HG03469 (cell line): ENCODE results near the gene CA5B.
"Not testable (repeated sequence)": the region's sequence is repeated elsewhere in the genome, so short reads cannot be mapped to it uniquely, and the experiment has no call there.

Source experiments
- ATAC-seq: cut with Tn5 transposase; IDR thresholded peaks from one replicate; pipeline ENCODE4 v1.9.1; 2021; ENCODE audit warnings: mild to moderate bottlenecking, moderate library complexity, moderate number of reproducible peaks; ENCODE audit not compliant: unreplicated experiment

The CA5B gene

GRCh38 chrX:15747626-15748173 lies 9.6 kb downstream of the CA5B start:
- ATAC-seq = no peak

DNA sequence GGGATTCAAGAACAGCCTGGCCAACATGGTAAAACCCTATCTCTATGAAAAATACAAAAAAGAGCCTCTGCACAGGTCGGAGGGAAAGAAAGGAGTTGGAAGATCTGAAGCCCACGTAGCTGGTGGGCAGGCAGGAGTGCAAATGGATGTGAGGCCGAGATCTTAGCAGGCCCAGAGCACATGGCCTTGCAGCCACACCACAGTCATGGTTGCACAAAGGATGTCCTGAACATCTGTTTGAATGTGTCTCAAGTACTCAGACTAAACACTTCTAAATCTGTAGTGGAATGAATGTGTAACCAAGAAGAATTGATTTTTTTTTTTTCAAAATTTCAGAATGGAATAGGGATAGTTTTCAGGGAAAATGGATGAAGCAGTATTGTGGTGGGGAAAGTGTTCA lies 10.8 kb downstream of the CA5B start:
- ATAC-seq = no peak

GRCh38 chrX:15749642-15750610 lies 11.9 kb downstream of the CA5B start:
- ATAC-seq = peak; percentile 74

- no peak for ATAC-seq
These were observed 12.6 kb downstream of the CA5B start for GRCh38 chrX:15750611-15751154.

DNA sequence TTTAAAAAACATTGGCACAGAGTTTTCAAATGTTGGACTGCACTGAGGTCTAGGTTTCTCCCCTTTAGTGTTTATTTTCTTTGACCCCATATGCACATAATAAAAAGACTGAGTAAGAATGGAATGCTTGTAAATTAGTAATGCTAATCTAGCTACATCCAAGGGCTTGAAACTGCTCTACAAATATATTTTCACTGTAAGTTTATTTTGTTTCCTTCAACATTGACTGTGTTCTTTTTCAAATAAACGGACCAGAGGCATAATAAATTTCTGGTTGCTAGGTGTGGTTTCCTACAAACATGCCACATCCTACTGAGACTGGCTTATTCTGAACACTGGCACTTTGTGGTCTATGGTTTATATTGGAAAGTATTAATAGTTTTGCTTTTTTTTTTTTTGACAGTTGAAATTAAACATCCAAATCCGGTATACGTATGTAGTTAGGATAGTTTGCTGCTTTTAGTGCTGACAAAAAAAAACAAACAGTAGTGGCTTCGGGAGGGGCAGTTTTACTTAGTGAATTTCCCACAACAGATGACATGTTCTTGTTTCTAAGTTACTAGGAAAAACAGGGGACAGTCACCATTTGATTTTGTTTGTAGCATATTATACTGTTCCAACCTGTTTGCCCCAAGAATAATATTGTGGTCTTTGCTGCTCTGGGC lies 13.2 kb downstream of the CA5B start:
- ATAC-seq = no peak

DNA sequence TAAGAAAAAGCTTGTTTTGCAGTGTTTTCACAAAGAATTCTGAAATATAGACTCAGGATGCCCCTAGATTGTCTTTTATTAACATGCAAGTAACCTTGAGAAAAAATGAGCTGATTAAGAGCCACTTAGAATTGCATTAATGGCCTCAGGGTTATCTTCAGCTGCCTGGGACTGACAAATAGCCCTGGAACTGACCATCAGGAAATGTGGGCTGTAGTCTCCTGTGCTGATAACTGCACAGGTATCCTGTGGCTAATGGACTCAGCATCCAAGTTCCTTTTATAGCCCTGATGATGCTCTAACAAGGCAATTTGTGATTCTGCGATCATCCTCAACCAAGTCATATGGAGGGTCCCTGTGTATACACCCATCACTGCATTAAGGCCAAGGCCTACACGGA lies 17.0 kb downstream of the CA5B start:
- ATAC-seq = no peak

DNA sequence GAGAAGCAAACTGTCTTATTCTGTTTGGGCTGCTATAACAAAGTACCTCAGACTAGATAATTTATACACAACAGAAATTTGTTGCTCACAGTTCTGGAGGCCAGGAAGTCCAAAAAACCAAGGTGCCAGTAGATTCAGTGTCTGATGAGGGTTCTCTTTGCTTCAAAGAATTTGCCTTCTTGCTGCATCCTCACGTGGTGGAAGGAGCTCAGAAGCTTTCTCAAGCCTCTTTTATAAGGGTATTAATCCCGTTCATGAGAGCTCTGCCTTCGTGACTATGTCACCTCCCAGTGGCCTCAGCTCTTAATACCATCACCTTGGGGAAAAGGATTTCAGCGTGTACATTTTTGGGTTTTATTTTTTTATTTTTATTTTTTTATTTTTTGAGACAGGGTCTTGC lies 20.1 kb downstream of the CA5B start:
- no peak for ATAC-seq

DNA sequence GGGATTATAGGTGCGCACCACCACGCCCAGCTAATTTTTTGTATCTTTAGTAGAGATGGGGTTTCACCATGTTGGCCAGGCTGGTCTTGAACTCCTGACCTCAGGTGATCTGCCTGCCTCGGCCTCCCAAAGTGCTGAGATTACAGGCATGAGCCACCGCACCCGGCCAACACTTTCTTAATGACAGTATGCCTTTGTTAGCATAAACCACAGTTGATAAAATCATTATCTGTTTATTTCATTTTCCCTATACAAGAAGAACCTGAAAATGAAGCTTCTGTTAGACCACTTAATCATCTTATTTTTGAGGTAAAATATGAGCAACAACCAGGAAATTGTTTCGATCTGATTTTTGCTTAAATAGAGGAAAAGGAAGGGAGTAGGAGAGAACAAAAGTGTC lies 21.8 kb downstream of the CA5B start:
- not testable (repeated sequence) for ATAC-seq

DNA sequence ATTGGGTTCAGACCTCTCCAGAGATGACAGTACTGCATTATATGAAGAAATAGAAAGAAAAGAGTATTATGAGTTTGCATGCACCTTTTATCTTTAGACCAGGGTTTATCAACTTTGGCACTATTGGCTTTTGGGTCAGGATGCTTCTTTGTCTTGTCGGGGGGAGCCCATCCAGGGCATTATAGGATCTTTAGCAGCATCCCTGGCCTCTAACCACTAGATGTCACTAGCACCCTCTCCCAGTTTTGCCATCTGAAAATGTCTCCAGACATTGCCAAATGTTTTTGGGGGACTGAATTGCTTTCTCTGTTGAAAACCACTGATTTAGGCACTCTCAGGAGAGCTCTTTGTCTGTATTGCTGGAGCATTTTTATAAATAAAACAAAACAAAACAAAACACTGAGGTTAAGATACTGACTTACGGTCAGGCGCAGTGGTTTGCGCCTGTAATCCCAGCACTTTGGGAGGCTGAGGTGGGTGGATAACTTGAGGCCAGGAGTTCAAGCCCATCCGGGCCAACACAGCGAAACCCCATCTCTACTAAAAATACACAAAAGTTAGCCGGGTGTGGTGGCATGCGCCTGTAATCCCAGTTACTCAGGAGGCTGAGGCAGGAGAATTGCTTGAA lies 23.6 kb downstream of the CA5B start:
- no peak for ATAC-seq

DNA sequence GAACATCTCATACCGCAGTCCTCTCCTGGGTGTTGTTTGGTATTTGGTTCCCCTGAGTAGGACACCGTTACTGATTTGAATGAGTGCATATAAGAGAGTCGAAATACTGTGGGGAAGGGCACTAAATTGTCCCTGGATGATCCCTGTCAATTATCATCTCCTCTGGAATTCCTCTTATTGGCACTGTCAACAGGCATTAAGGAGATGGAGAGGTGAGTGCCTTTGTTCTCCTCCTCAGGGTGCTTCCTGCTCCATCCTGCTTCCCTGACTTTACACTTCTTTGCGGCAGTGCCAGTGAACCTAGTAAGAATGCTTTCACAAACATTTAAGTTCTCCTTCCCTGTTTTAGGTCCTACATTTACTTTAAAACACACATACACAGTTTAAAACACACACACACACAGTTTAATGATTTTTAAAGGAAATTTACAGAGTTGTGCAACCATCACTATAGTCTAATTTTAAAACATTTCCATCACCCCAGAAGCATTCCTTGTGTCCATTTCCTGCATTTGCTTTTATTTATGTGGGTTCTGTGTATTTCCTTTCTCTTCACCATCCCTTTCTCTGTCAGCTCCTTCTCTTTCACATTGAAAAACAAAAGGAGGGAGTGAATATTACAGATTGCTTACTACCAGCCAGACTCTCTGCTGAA lies 31.4 kb downstream of the CA5B start:
- ATAC-seq = no peak

- ATAC-seq = peak; percentile 58
These were observed 44.1 kb downstream of the CA5B start for GRCh38 chrX:15781961-15782699.

GRCh38 chrX:15785176-15785750 lies 47.2 kb downstream of the CA5B start:
- ATAC-seq = no peak

GRCh38 chrX:15786915-15787314 lies 48.8 kb downstream of the CA5B start:
- ATAC-seq = no peak

DNA sequence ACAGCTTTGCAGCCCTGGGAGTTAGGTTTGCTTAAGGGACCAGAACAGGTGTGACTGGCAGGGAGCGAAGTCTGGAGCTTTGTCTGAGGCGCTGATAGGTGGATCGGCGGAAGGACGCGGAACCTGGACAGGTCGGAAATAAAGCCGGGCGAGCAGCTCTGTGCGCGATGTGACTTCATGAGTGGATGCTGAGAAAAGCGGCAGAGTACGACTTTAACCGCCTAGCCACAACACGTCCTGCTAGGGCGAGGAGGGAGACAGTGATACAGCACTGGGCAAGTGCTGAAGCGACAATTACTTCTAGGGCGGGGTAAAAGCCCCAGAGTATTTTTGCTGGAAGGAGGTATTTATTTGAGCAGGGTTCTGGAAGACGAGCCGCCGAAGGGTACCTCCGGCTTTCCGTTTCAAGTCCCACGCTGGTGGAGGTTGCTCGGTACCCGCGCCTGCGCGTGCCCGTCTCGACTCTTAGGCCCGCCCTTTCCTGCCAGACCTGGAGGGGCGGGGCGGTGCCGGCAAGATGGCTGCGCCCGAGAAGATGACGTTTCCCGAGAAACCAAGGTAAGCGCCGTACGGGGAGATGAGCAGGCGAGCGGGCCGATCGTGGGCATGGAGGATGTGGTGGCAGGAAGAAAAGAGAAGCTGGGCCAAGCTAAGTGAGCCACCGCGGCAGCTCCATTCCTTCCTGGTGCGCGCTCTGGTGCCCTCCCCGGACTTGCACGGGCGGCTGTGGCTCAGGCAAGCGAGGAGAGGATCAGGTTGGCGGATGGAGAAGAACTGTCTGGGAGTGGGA lies 52.1 kb downstream of the CA5B start, which contains the start of gene ZRSR2:
Gene ZRSR2, plus strand, starts transcription at position 506 of the 790 bp plus-strand sequence. Its CDS starts 12 bp downstream, at position 518.
- peak; percentile 79 for ATAC-seq

DNA sequence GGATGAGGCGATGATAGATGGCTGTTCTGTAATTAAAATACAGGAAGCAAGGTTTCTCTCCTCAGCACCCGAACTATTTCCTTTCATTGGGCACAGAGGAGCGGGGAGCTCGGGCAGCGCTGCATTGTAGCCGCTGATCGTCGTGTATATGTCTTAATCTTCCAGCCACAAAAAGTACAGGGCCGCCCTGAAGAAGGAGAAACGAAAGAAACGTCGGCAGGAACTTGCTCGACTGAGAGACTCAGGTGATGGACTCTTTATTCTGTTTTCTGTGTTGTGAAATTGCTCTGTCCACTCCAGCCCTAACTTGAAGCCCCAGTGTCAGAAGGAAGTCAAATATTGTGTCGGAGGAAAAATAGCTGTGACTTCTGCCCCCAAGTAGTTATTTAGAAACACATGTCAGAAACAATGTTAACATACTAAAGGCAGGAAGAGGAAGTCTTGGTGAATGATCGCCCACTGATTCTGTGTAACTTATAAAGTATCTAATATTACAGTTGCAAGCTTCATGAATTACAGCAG lies 52.8 kb downstream of the CA5B start:
- no peak for ATAC-seq

DNA sequence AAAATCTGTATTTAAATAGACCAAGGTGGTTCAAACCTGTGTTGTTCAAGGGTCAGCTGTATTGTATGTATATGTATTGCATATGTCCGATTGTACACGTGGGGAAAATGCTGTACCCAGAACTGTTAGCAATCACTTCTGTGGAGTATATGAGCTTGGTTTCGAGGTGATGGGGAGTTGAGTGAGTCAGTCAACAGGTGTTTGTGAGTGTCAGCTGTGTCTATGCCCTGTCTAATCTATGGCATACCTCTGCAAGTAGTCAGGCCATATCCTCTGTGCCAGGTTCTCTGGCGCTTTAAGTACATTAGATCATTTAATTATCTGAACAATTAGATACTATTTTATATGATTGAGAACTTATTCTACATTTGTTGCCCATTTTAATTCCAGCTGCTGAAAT lies 59.6 kb downstream of the CA5B start:
- ATAC-seq = no peak

GRCh38 chrX:15804563-15804962 lies 66.5 kb downstream of the CA5B start:
- ATAC-seq = no peak

- no peak for ATAC-seq
These were observed 70.2 kb downstream of the CA5B start for GRCh38 chrX:15808254-15808653.
